SW480 (cell line): ENCODE measurements around the gene CARD11.
A peak's percentile ranks its signal among the peaks of the same experiment; 100 is the strongest.
"Not testable (repeated sequence)": the region's sequence is repeated elsewhere in the genome, so short reads cannot be mapped to it uniquely, and the experiment has no call there.

ENCODE experiments used
- DNase-seq: peaks from one replicate; pipeline ENCODE4 v3.0.0-alpha.2; 2016; ENCODE audit warnings: low spot score

The CARD11 gene

GRCh38 chr7:2964208-2964607, 79.5 kb downstream of the CARD11 start:
- no peak for DNase-seq

GRCh38 chr7:2962865-2963264, 80.8 kb downstream of the CARD11 start:
- no peak for DNase-seq

GRCh38 chr7:2959828-2960599, 83.7 kb downstream of the CARD11 start:
- DNase-seq, result no peak

- no peak for DNase-seq
These were observed 84.5 kb downstream of the CARD11 start for GRCh38 chr7:2959103-2959680.

- no peak for DNase-seq
These were observed 85.1 kb downstream of the CARD11 start for GRCh38 chr7:2958416-2959102.

GRCh38 chr7:2957369-2957727, 86.3 kb downstream of the CARD11 start:
- not testable (repeated sequence) for DNase-seq

GRCh38 chr7:2956526-2957368, 86.9 kb downstream of the CARD11 start:
- DNase-seq, result peak; percentile 31

- DNase-seq, result no peak
These were observed 87.6 kb downstream of the CARD11 start for GRCh38 chr7:2956076-2956475.

- no peak for DNase-seq
These were observed 88.4 kb downstream of the CARD11 start for GRCh38 chr7:2955269-2955668.

- DNase-seq, result no peak
These were observed 89.2 kb downstream of the CARD11 start for GRCh38 chr7:2954433-2954853.

GRCh38 chr7:2953588-2954407, 89.9 kb downstream of the CARD11 start:
- no peak for DNase-seq

GRCh38 chr7:2953099-2953498, 90.6 kb downstream of the CARD11 start:
- DNase-seq, result no peak

GRCh38 chr7:2952316-2952715, 91.4 kb downstream of the CARD11 start:
- DNase-seq, result no peak

GRCh38 chr7:2950578-2950977, 93.1 kb downstream of the CARD11 start:
- no peak for DNase-seq

GRCh38 chr7:2948749-2949148, 94.9 kb downstream of the CARD11 start:
- DNase-seq, result no peak

- no peak for DNase-seq
These were observed 96.4 kb downstream of the CARD11 start for GRCh38 chr7:2947058-2947780.

- no peak for DNase-seq
These were observed 98.5 kb downstream of the CARD11 start for GRCh38 chr7:2945171-2945570.

GRCh38 chr7:2944739-2945138, 98.9 kb downstream of the CARD11 start:
- no peak for DNase-seq

GRCh38 chr7:2943851-2944601, 99.6 kb downstream of the CARD11 start:
- no peak for DNase-seq

- no peak for DNase-seq
These were observed 102.3 kb downstream of the CARD11 start for GRCh38 chr7:2941216-2941859.
